Measurements from ENCODE around the gene SLC1A5. TPM values are rescaled to one million over a fixed set of nuclear protein-coding genes. Genes with fewer than 3 reads are reported as not detected.

The SLC1A5 gene
- total RNA-seq, 2 donors from 2014 or later = 77.6 to 78.1 TPM

DNA sequence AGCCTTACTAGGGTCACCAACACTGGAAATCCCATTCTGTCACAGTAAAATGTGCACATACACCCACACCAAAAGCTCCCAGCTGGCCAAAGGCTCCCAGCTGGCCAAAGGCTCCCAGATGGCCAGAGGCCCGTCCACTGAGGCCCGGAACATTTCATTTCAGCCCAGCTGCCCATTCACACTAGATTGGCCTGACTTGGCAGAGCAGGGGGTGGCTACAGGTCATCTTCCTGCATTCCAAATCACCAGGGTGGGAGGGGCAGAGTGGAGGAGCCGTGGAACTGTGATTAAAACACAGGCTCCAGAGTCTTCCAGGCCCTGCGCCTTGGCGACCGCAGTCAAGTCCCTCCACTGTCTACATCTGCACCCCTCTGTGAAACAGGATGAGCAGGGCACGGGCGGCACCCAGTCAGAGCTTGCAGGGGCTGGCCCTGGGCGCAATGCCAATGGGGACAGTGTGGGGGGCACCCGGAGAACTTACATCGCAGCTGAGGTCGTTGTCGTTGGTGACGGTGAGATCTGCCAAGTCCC lies 61.4 kb downstream of the SLC1A5 start:
- WGBS, 2 experiments (ENCODE audit: insufficient coverage in 1 of 2, insufficient read length in 1 of 2) = 94 to 98% methylated on average over 5 to 14 of the region's 14 CpGs

DNA sequence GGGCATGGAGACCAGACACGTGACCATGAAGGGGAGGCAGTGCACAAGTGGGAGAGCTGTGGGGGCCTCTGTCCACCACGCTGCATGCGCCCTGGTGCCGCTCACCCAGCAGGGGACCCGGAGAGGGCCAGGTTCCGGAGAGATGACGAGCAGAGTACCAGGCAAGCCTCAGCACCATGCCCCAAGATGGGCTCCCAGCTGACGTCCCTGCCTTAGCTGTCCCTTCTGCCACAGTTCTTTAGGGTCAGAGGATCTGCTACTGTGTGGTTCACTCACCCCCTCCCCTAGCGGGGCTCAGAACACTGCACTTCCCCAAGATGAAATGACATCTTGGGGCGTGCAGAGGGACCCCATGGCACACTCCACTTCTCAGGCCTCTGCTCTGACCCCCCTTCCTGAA lies 61.8 kb downstream of the SLC1A5 start:
- H3K36me3 Mint-ChIP-seq (ENCODE audit: low read depth) = peaks cover 63% of the 10 kb centered on the region
- H3K4me1 Mint-ChIP-seq = no peaks in the 10 kb centered on the region
- peak overlapping the region; percentile 52 for H3K27ac Mint-ChIP-seq
- Histone ChIP-seq H3K9me3 (ENCODE audit: control insufficient read depth, low read length) (no peaks in the 10 kb centered on the region), H3K36me3 (ENCODE audit: control insufficient read depth, insufficient read depth, low read length) (peaks cover 74% of the 10 kb centered on the region), H3K27ac (ENCODE audit: low read depth, low read length) (no peak overlapping the region), H3K4me1 (ENCODE audit: control insufficient read depth, insufficient read depth, low read length) (no peaks in the 10 kb centered on the region), H3K9ac (ENCODE audit: extremely low read depth, low read length, poor library complexity, severe bottlenecking) (no peak overlapping the region), H3K4me3 (ENCODE audit: low read length) (no peak overlapping the region), H3K27me3 (ENCODE audit: control insufficient read depth, insufficient read depth, low read length, poor library complexity, severe bottlenecking) (no peaks in the 10 kb centered on the region)
- no peaks in the 10 kb centered on the region for H3K9me3 Mint-ChIP-seq
- no peaks in the 10 kb centered on the region for H3K27me3 Mint-ChIP-seq (ENCODE audit: insufficient read depth)
- no peak overlapping the region for H3K4me3 Mint-ChIP-seq
- 91 to 94% methylated on average over 4 to 10 of the region's 10 CpGs for WGBS, 2 experiments (ENCODE audit: insufficient coverage in 1 of 2, insufficient read length in 1 of 2)
- TF ChIP-seq, protein P1, sequence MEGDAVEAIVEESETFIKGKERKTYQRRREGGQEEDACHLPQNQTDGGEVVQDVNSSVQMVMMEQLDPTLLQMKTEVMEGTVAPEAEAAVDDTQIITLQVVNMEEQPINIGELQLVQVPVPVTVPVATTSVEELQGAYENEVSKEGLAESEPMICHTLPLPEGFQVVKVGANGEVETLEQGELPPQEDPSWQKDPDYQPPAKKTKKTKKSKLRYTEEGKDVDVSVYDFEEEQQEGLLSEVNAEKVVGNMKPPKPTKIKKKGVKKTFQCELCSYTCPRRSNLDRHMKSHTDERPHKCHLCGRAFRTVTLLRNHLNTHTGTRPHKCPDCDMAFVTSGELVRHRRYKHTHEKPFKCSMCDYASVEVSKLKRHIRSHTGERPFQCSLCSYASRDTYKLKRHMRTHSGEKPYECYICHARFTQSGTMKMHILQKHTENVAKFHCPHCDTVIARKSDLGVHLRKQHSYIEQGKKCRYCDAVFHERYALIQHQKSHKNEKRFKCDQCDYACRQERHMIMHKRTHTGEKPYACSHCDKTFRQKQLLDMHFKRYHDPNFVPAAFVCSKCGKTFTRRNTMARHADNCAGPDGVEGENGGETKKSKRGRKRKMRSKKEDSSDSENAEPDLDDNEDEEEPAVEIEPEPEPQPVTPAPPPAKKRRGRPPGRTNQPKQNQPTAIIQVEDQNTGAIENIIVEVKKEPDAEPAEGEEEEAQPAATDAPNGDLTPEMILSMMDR (conservative IDR thresholded peaks at IDR 0.05) = no peak
- no peak for DNase-seq

More for the DNA sequence above, 61.4 kb downstream of the SLC1A5 start:
- H3K4me1 Mint-ChIP-seq = no peaks in the 10 kb centered on the region
- H3K36me3 Mint-ChIP-seq (ENCODE audit: low read depth) = peaks cover 65% of the 10 kb centered on the region
- H3K4me1 ChIP-seq (ENCODE audit: control insufficient read depth, insufficient read depth, low read length) = no peaks in the 10 kb centered on the region
- H3K36me3 ChIP-seq (ENCODE audit: control insufficient read depth, insufficient read depth, low read length) = peaks cover 71% of the 10 kb centered on the region
- H3K9ac ChIP-seq (ENCODE audit: extremely low read depth, low read length, poor library complexity, severe bottlenecking) = no peak overlapping the region
- TF ChIP-seq, protein P1 (conservative IDR thresholded peaks at IDR 0.05) = no peak
- H3K9me3 Mint-ChIP-seq = no peaks in the 10 kb centered on the region
- H3K4me3 ChIP-seq (ENCODE audit: low read length) = no peak overlapping the region
- no peaks in the 10 kb centered on the region for H3K27me3 ChIP-seq (ENCODE audit: control insufficient read depth, insufficient read depth, low read length, poor library complexity, severe bottlenecking)
- no peak for DNase-seq
- no peaks in the 10 kb centered on the region for H3K27me3 Mint-ChIP-seq (ENCODE audit: insufficient read depth)
- peak overlapping the region; percentile 32 for H3K27ac ChIP-seq (ENCODE audit: low read depth, low read length)
- H3K4me3 Mint-ChIP-seq = no peak overlapping the region
- H3K9me3 ChIP-seq (ENCODE audit: control insufficient read depth, low read length) = no peaks in the 10 kb centered on the region
- H3K27ac Mint-ChIP-seq = peak overlapping the region; percentile 52

DNA sequence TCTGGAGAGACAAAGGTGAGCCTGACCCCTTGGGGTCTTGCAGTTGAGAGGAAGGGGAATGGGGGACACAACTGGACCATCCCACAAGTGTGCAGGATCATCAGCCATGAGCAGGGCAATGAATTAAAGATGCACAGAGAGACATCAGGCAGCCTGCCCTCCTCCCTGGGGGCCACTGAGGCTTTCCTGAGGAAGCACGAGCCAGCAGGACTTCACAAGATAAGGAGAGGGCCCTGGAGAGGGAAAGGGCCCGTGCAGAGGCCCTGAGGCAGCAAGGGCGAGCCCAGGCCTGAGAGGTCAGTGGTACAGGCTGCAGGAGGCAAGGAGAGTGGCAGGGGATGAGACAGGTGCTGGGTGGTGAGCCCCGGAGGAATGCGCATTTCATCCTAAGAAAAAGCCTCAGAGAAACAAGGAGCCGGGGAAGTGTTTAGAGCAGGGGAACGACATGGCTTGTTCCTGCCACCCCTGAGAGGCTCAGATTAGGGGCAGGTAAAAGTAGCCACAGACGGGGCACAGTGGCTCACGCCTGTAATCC lies 62.5 kb downstream of the SLC1A5 start:
- Histone ChIP-seq H3K4me1 (ENCODE audit: control insufficient read depth, insufficient read depth, low read length) (no peaks in the 10 kb centered on the region), H3K36me3 (ENCODE audit: control insufficient read depth, insufficient read depth, low read length) (peaks cover 77% of the 10 kb centered on the region), H3K9ac (ENCODE audit: extremely low read depth, low read length, poor library complexity, severe bottlenecking) (no peak overlapping the region), H3K27me3 (ENCODE audit: control insufficient read depth, insufficient read depth, low read length, poor library complexity, severe bottlenecking) (no peaks in the 10 kb centered on the region), H3K9me3 (ENCODE audit: control insufficient read depth, low read length) (no peaks in the 10 kb centered on the region), H3K4me3 (ENCODE audit: low read length) (no peak overlapping the region), H3K27ac (ENCODE audit: low read depth, low read length) (no peak overlapping the region)
- Mint-ChIP-seq H3K27me3 (ENCODE audit: insufficient read depth) (no peaks in the 10 kb centered on the region), H3K27ac (peak overlapping the region; percentile 64), H3K4me1 (no peaks in the 10 kb centered on the region), H3K9me3 (no peaks in the 10 kb centered on the region), H3K4me3 (no peak overlapping the region), H3K36me3 (ENCODE audit: low read depth) (peaks cover 62% of the 10 kb centered on the region)
- no peak for DNase-seq
- WGBS, 2 experiments (ENCODE audit: insufficient coverage in 1 of 2, insufficient read length in 1 of 2) = 87 to 92% methylated on average over 8 to 9 of the region's 9 CpGs
- TF ChIP-seq, protein P1 (conservative IDR thresholded peaks at IDR 0.05) = no peak
